H9 (cell line): ENCODE data around the gene VDAC1. TPM values are rescaled to one million over a fixed set of nuclear protein-coding genes. Genes with fewer than 3 reads are reported as not detected.

Source experiments
- DNase-seq: peaks from one replicate; pipeline ENCODE4 v3.0.0-alpha.2; 2017
- H2AFZ ChIP-seq: one replicate; pipeline ENCODE4 v1.6.1; 2013; ENCODE audit warnings: mild to moderate bottlenecking, low read length, control low read depth, moderate library complexity
- H2AK5ac ChIP-seq: 2 replicates; pipeline ENCODE4 v1.6.1; 2013; ENCODE audit warnings: low read length, control low read depth, mixed read lengths; ENCODE audit not compliant: insufficient read length
- H2BK120ac ChIP-seq: one replicate; pipeline ENCODE4 v1.6.1; 2013; ENCODE audit warnings: low read depth, mild to moderate bottlenecking, low read length, control low read depth, inconsistent platforms; ENCODE audit not compliant: poor library complexity, severe bottlenecking
- H2BK12ac ChIP-seq: 2 replicates; pipeline ENCODE4 v1.6.1; 2013; ENCODE audit warnings: low read length, control low read depth, mixed read lengths, low read depth; ENCODE audit not compliant: insufficient read length
- H2BK15ac ChIP-seq: 2 replicates; pipeline ENCODE4 v1.6.1; 2013; ENCODE audit warnings: low read depth, low read length, control low read depth
- H2BK20ac ChIP-seq: one replicate; pipeline ENCODE4 v1.6.1; 2013; ENCODE audit warnings: low read depth, mild to moderate bottlenecking, low read length, control low read depth, inconsistent platforms; ENCODE audit not compliant: poor library complexity, severe bottlenecking
- H2BK5ac ChIP-seq: 2 replicates; pipeline ENCODE4 v1.6.1; 2013; ENCODE audit warnings: low read length, control low read depth, mixed read lengths; ENCODE audit not compliant: insufficient read length
- H3K14ac ChIP-seq: 2 replicates; pipeline ENCODE4 v1.6.1; 2013; ENCODE audit warnings: low read length, control low read depth; ENCODE audit not compliant: insufficient read depth
- H3K18ac ChIP-seq: 2 replicates; pipeline ENCODE4 v1.6.1; 2013; ENCODE audit warnings: low read depth, mild to moderate bottlenecking, mixed read lengths, low read length, control low read depth; ENCODE audit not compliant: insufficient read length
- H3K23ac ChIP-seq: 2 replicates; pipeline ENCODE4 v1.6.1; 2013; ENCODE audit warnings: low read length, control low read depth, mixed read lengths, low read depth; ENCODE audit not compliant: insufficient read length
- H3K23me2 ChIP-seq: 2 replicates; pipeline ENCODE4 v1.6.1; 2013; ENCODE audit warnings: low read depth, mild to moderate bottlenecking, mixed read lengths, low read length, control low read depth; ENCODE audit not compliant: insufficient read length, poor library complexity, severe bottlenecking
- H3K27ac ChIP-seq: 2 replicates; pipeline ENCODE4 v1.5.1; 2013; ENCODE audit warnings: low read length, control low read depth, mixed read lengths, low read depth; ENCODE audit not compliant: insufficient read length
- H3K27me3 ChIP-seq: 2 replicates; pipeline ENCODE4 v1.6.1; 2013; ENCODE audit warnings: low read length, control low read depth, inconsistent platforms; ENCODE audit not compliant: insufficient read depth
- H3K4ac ChIP-seq: 2 replicates; pipeline ENCODE4 v1.6.1; 2013; ENCODE audit warnings: low read depth, mild to moderate bottlenecking, control low read depth, inconsistent platforms, low read length, moderate library complexity
- H3K4me1 ChIP-seq: 2 replicates; pipeline ENCODE4 v1.6.1; 2013; ENCODE audit warnings: low read length, control low read depth, inconsistent platforms; ENCODE audit not compliant: insufficient read depth
- H3K4me2 ChIP-seq: 2 replicates; pipeline ENCODE4 v1.6.1; 2013; ENCODE audit warnings: low read length, control low read depth, mixed read lengths; ENCODE audit not compliant: insufficient read length, insufficient read depth
- H3K56ac ChIP-seq: 2 replicates; pipeline ENCODE4 v1.6.1; 2013; ENCODE audit warnings: low read depth, mild to moderate bottlenecking, mixed read lengths, low read length, control low read depth; ENCODE audit not compliant: insufficient read length
- H3K79me1 ChIP-seq: 2 replicates; pipeline ENCODE4 v1.6.1; 2013; ENCODE audit warnings: low read depth, mild to moderate bottlenecking, moderate library complexity, low read length, control low read depth, inconsistent platforms; ENCODE audit not compliant: insufficient read depth, poor library complexity, severe bottlenecking
- H3K79me2 ChIP-seq: 2 replicates; pipeline ENCODE4 v1.6.1; 2013; ENCODE audit warnings: low read length, control low read depth, inconsistent platforms; ENCODE audit not compliant: insufficient read depth
- H3K9ac ChIP-seq: 2 replicates; pipeline ENCODE4 v1.6.1; 2013; ENCODE audit warnings: low read length, control low read depth, mixed read lengths; ENCODE audit not compliant: insufficient read length; ENCODE audit errors: extremely low read depth
- H3K9me3 ChIP-seq: one replicate; pipeline ENCODE4 v1.6.1; 2013; ENCODE audit warnings: low read depth, low read length, inconsistent platforms; ENCODE audit not compliant: control insufficient read depth
- H3T11ph ChIP-seq: one replicate; pipeline ENCODE4 v1.6.1; 2013; ENCODE audit warnings: mild to moderate bottlenecking, low read length, control low read depth, inconsistent platforms
- H4K20me1 ChIP-seq: one replicate; pipeline ENCODE4 v1.6.1; 2013; ENCODE audit not compliant: control insufficient read depth, insufficient read length, insufficient read depth
- H4K5ac ChIP-seq: 2 replicates; pipeline ENCODE4 v1.6.1; 2013; ENCODE audit warnings: low read depth, mild to moderate bottlenecking, mixed read lengths, low read length, control low read depth; ENCODE audit not compliant: insufficient read length
- H4K8ac ChIP-seq: replicated peaks from 2 replicates; pipeline ENCODE4 v1.6.1; 2013; ENCODE audit warnings: low read length, control low read depth, mixed read lengths, low read depth; ENCODE audit not compliant: insufficient read length
- H4K91ac ChIP-seq: 2 replicates; pipeline ENCODE4 v1.6.1; 2013; ENCODE audit warnings: low read depth, mild to moderate bottlenecking, moderate library complexity, mixed read lengths, low read length, control low read depth; ENCODE audit not compliant: insufficient read length
- H3K27ac Mint-ChIP-seq, 3 experiments: 2 replicates in 2 of 3; 3 replicates in 1 of 3; pipeline ENCODE4 v1.8.0; 2020 to 2021; ENCODE audit warnings: mixed read lengths in 3 of 3, mild to moderate bottlenecking in 1 of 3, moderate library complexity in 1 of 3
- H3K27me3 Mint-ChIP-seq: 2 replicates; pipeline ENCODE4 v1.8.0; 2021; ENCODE audit warnings: low read depth, mild to moderate bottlenecking, moderate library complexity, mixed read lengths
- H3K36me3 Mint-ChIP-seq, 3 experiments: 2 replicates in 2 of 3; 3 replicates in 1 of 3; pipeline ENCODE4 v1.8.0; 2020 to 2021; ENCODE audit warnings: low read depth in 3 of 3, mixed read lengths in 3 of 3; ENCODE audit not compliant: insufficient read depth in 1 of 3
- H3K4me1 Mint-ChIP-seq, 2 experiments: 2 replicates each; pipeline ENCODE4 v1.8.0; 2020; ENCODE audit warnings: mixed read lengths in 2 of 2
- H3K4me3 Mint-ChIP-seq, 2 experiments: 2 replicates in 1 of 2; 3 replicates in 1 of 2; pipeline ENCODE4 v1.8.0; 2020 to 2021; ENCODE audit warnings: mild to moderate bottlenecking in 2 of 2, mixed read lengths in 2 of 2, moderate library complexity in 1 of 2
- H3K9me3 Mint-ChIP-seq, 2 experiments: 2 replicates in 1 of 2; 3 replicates in 1 of 2; pipeline ENCODE4 v1.8.0; 2020; ENCODE audit warnings: mild to moderate bottlenecking in 2 of 2, mixed read lengths in 2 of 2, moderate library complexity in 1 of 2
- CTCF ChIP-seq: fragments of 200-600 bp; sonication (generic); conservative IDR thresholded peaks from 3 replicates; pipeline ENCODE4 v1.8.0; 2021; ENCODE audit warnings: antibody characterized with exemption, mild to moderate bottlenecking
- WGBS: extraction: QIAGEN DNeasy Blood & Tissue Kit; methylation state at CpG from one replicate; pipeline ENCODE4 v1.1.7; 2013; ENCODE audit warnings: missing lambda C conversion rate, low lambda C conversion rate, mixed read lengths; ENCODE audit not compliant: insufficient read length; ENCODE audit errors: extremely low coverage; 5-methylcytosine and 5-hydroxymethylcytosine counted together
- total RNA-seq: library from RNA; stranded (reverse); gene quantifications from 2 replicates; pipeline ENCODE4 v1.2.1, GENCODE V29; 2021

The VDAC1 gene
- total RNA-seq, 1 experiment from 2014 or later: 208 TPM

- Histone ChIP-seq H3K23ac (no peak overlapping the region), H3K23me2 (peaks cover 7% of the 10 kb centered on the region), H4K91ac (no peak overlapping the region), H2BK15ac (no peak overlapping the region), H4K20me1 (no peaks in the 10 kb centered on the region), H3K9me3 (no peaks in the 10 kb centered on the region), H3T11ph (no peak overlapping the region), H3K79me2 (peaks cover 3% of the 10 kb centered on the region; the same call in 1 of the 2 replicates), H4K5ac (no peak overlapping the region), H3K27me3 (no peaks in the 10 kb centered on the region), H3K4me2 (no peak overlapping the region), H2BK20ac (no peak overlapping the region), H3K4me1 (no peaks in the 10 kb centered on the region), H3K79me1 (no peaks in the 10 kb centered on the region), H3K18ac (no peak overlapping the region), H3K14ac (no peak overlapping the region), H2AFZ (no peak overlapping the region), H3K56ac (no peak overlapping the region), H4K8ac (no peak overlapping the region), H2AK5ac (no peak overlapping the region), H2BK120ac (no peak overlapping the region), H2BK5ac (no peak overlapping the region), H3K9ac (no peak overlapping the region), H3K27ac (no peak overlapping the region), H3K4ac (no peak overlapping the region), H2BK12ac (no peak overlapping the region)
- Mint-ChIP-seq H3K4me1 (peaks cover 10 to 11% of the 10 kb centered on the region in 2 experiments), H3K36me3 (peaks cover 18 to 36% (median 35%) of the 10 kb centered on the region in 3 experiments; a peak in 6 of 7 replicates), H3K9me3 (no peaks in the 10 kb centered on the region), H3K27me3 (no peaks in the 10 kb centered on the region; the same call in 1 of the 2 replicates), H3K4me3 (peak overlapping the region; percentile 99), H3K27ac (peak overlapping the region in 2 of 3 experiments; percentile 27 to 78; a peak in 3 of 7 replicates)
- WGBS: no CpG with 5 or more reads among the region's 7 CpGs
- no peak for TF ChIP-seq CTCF
- DNase-seq: no peak
These were observed 35.0 kb downstream of the VDAC1 start for GRCh38 chr5:133969654-133970324.
